Left hindlimb (tissue), 1 donor: ENCODE measurements around the gene HSH2D.

ENCODE experiments used
- DNase-seq: peaks from one replicate; pipeline ENCODE4 v3.0.0-alpha.2; 2018

The HSH2D gene

DNA sequence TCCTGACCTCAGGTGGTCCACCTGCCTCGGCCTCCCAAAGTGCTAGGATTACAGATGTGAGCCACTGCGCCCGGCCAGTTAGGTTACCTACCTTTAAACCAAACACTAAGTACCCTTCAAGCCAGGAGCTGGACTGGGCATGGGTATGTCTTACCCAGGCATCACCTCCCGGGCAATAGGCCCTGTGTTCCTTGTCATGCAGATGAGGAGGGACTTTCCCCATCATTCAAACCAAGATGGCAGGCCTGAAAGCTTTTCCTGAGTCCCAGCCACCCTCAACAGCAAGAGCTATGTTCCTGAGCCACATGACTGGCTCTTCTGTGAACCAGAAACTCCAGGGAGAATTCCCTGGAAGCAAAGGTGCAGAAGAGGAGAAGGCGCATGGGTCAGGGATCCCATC, 22.3 kb upstream of the HSH2D start:
- no peak for DNase-seq

DNA sequence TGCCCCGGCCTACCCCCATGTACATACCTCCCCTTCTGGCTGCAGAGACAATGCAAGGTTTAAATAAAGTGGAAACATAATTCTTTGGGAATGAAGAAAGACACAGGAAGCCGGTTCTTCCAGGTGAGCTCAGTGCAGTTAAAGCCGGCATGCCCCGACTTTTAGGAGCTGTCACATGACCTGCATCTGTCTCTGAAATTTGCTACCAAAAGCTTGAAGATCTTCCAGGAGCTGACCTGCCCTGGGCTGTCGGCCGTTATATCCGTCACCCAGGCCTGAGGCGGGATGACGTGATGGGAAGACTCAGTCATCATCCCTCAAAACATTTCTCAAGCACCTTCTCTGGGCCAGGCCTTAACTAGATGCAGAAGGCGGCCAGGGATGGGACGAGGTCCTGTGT, 21.5 kb upstream of the HSH2D start:
- no peak for DNase-seq

DNA sequence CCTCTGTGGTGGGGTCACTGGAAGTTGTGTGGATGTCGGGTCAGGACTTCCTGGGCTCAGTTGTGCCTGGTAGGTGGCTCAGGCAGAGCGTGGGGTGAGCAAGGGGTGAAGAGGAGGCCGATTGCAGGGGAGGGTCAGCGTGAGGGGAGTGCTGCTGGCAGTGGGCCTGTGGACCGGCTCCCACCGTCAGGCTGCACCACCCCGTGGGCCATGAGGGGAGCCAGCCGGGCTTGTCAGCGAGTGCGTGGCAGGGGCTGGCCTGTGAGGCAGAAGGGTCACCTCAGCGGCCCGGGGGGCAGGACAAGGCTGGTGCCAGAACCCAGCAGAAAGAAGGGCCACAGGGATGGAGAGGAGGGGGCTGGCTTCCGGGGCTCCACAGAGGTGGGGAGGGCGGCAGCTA, 18.5 kb upstream of the HSH2D start:
- no peak for DNase-seq

DNA sequence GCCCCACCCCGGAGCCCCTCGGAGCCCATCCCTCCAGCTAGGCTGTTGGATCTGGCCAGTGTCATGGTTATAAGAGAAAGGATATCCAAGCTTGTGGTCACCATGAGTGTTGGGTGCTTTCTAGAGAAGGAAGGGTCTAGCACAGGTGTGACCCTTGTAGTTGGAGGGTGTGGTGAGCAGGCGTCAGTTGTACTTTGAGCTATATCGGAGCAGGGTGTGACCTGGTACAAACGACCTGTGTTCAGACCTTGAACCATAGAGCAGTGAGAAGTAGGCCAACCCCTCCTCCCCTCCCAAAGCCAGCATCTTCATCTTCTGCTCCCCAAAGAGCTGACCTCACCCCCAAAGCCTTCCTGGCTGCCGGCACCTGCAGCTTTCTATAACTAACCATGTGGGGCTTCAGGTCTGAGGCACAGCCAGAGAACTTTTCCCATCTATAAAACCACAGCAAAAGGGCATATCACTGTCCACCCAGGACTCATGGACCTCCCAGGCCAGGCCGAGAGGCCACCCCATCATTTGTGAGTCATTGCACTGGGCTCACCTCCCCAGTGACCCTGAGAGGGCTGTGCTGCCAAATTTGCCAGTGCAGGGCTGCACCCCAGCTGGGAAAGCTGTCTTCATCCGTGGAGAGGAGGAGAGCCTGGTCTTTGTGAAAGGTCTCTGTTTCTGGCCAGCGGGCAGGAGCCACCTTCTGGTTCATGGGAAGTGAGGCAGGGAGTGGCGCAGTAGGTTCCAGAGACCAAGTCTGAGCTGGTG, 17.6 kb upstream of the HSH2D start:
- no peak for DNase-seq

DNA sequence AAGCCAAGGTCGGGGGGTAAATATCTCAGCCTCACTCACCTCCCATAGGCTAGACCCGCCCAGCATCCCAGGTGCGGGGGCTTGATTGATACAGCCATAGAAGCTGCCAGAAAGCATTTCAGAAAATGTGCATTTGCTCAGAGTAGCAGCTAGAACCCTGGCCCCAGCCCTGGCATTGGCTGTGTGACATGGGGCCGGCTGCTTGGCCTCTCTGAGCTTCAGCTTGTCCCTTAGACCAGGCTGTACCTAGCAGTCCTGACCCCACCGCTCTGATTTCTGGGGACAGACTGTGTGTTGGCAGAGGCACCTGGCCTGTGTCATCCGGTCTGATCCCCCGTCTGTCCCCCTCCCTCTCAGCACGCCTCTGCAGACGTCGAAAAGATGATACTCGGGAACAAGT, 16.4 kb upstream of the HSH2D start:
- no peak for DNase-seq

DNA sequence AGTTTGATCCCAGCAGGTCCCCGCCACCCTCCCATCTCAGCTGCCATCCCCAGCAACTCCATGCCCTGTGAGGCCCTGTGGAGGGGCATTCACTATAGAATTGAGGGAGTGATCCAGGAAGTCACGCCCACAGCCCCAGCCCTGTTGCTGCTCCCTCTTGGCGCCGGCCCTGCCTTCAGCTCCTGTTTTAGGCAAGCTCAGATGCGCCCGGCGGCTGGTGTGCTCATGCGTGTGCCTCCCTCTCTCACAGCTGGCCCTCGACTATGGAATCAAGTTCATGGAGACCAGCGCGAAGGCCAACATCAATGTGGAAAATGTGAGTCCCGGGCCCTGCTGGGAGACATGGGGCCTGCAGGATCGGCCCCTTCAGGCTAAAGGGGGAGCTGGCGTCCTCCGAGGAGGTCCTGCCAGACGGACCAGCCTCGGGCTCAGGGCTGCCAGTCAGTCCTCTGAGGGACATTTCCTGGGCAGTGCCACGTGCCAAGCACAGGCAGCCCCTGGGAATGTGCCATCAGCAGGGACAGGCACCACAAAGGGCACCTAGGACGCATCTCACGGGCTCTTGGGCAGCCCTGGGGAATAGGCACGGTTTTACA, 15.6 kb upstream of the HSH2D start:
- no peak for DNase-seq

DNA sequence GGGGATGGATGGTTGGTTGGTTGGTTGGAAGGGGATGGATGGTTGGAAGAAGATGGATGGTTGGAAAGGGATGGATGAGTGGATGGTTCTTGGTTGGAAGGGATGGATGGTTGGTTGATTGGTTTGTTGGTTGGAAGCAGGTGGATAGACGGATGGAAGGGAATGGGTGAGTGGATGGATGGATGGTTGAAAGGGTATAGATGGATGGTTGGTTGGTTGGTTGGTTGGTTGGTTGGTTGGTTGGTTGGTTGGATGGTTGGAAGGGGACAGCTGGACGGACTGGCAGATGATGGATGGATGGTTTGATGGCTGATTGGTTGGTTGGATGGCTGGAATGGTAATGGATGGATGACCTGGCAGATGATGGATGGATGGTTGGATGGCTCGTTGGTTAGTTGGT, 11.8 kb upstream of the HSH2D start:
- DNase-seq = no peak

DNA sequence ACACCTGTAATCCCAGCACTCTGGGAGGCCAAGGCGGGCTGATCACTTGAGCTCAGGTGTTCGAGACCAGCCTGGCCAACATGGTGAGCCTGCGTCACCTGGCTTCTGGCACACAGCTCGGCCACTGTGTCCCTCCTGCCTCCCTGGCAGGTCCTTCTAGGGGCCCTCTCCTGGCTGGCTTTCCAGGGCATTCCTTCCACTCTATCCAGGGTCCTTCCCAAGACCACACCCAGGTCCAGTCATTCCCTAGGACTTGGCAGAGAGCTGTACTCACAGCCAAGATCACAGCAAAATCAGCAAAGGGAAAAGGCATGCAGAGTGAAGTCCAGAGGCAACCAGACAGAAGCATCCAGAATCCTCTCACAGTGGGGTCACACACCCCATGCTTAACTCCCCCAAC, 9.7 kb upstream of the HSH2D start:
- DNase-seq = no peak

DNA sequence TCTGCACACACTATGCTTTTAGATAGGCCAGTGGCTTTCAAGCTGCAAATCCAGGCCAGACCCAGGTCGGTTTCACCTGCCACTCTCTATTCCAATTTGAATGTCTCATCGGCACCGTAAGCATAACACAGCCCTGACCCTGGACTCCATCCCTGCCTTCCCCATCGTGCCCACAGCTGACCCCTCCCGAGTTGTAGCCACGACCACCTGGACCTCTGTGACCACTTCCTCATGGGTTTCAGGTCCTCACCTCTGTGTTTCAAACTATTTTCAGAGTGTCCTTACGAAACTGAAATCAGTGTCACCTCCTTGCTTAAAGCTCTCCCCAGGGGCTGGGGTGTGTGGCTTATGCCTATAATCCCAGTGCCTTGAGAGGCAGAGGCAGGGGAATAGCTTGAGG, 9.0 kb upstream of the HSH2D start:
- no peak for DNase-seq

DNA sequence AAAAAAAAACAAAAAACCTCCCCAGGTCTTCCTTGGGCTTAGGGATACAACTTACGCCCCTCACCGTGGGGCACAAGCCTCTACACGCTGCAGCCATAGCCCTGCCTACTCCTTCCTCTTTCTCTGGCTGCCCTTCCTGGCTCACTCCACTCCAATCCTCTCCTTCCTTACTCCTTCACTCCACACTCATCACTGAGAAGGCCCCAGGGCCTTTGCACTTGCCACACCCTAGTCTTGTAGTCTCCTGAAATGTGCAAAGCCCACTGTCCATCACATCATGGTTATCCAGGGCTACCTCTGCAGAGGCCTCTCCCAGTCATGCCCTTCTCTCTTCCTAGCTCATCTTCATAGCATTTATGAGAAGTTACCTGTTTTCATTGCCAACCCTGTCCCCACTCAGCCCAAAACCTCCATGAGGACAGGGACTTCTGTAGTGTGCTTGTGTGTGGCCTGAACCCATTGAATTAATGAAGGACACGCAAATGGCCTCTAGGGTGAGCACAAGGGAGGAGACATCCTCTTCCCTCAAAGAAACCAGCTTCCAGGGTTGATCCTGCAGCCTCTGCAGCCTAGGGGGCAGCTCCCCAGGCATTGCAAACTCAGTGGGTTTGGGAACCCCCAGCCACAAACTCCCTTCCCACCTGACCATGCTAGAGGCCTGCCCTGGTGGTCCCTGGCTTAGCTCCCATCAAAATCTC, 7.9 kb upstream of the HSH2D start:
- no peak for DNase-seq

DNA sequence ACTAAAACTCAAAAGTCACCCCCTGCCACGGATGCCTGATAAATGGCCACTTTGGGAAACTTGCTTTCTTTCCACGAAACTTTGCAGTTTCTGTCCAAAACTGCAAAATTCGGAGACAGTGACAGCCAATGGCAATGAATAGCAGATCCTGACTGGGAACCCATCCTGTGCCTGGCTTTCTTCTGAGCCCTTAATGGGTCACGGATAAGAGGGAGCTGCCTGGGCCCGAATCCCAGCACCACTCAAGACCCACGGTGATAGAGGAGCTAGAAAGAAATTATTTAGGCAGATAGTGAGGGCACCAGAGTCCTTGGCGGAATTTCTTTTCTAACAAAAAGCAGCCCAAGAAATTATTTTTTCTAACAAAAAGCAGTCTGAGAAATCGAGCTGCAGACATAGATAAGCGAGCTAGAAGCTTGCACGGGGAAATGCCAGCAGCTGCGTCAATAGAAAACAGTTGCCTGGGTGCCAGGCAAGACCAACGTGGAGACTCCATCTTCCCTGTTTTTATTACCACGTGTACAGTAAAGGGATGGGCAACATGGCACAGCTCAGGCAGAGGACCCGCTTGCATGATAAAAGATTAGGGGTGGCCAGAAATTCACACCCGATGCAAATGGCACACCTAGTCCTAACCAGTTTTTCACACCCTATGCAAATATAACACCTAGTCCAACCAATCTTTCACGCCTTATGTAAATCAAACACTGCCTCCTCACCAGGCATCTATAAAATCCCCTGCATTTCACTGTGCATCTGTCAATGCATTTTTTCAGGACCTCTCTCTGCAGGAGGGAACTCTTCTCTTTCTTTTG, 7.1 kb upstream of the HSH2D start:
- DNase-seq = no peak

DNA sequence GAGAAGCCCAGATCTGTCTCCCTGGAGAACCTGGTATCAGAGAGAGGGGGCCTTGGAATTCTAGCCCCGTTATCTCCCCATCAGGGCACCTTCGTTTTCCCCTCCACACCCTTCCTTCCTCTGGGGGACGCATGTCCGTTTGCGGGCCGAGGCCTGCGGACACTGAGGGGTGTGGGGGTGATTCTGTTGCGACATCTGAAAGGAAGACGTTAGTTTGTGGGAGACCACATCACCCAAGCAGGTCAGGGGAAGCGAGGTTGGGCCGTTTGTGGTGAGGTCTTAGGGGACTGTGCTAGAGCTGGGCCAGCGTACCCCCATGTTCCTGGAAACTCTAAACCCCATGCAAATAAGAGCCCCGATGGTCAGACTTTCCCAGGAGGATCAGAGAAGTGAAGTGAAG, 3.7 kb upstream of the HSH2D start:
- no peak for DNase-seq

DNA sequence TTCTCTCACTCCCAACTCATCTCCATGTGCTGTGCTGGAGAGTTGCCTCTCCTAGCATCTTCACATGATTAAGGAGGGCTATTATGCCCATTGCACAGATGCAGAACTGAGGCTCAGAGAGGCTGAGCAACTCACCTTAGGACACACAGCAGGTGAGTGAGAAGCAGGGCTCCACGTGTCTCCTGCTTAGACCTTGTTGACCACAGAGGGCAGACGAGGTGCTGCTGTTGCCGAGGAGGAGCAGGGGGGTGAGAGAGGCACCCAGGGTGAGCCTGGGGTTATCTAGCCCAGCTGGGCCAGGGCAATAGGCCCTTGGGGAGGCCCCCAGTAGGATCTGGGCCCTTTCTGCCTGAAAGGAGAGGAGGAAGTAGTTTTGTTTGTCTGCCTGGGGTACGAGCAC, 2.4 kb upstream of the HSH2D start:
- DNase-seq = no peak

DNA sequence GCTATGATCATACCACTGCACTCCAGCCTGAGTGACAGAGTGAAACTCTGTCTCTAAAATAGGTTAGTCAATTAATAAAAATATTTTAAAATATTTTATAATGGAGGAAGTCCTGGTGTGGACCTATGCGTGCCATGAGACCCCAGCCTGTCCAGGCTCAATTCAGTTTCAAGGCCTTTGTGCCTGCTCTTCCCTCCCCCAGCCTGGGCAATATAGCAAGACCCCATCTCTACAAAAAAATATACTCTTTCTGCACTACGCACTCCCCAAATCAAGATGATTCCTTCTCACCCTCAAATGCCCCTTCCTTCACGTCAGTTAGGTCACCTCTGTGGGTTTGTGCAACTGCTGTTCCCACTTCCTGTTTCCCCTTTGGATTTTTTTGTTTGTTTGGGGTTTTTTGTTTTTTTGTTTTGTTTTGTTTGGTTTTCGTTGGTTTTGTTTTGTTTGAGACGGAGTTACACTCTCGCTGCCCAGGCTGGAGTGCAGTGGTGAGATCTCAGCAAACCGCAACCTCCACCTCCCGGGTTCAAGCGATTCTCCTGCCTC, 1.4 kb upstream of the HSH2D start:
- DNase-seq = no peak

DNA sequence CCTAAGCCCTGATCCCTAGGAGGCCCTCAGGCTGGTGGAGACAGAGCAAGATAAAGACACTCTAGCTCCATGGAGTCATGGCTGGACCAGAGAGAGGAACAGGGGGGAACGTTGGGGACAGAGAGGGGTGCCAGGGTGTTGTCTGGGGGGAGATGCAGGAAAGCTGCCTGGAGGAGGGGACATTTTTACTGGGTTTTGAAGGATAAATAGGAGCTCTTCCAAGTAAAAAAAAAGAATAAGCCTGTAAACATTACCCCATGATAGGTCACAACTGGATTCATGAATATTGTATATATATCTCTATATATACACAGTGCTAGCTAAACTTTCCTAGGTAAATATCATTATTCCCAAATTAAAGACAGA, 714 bp downstream of the HSH2D start:
- DNase-seq = no peak

DNA sequence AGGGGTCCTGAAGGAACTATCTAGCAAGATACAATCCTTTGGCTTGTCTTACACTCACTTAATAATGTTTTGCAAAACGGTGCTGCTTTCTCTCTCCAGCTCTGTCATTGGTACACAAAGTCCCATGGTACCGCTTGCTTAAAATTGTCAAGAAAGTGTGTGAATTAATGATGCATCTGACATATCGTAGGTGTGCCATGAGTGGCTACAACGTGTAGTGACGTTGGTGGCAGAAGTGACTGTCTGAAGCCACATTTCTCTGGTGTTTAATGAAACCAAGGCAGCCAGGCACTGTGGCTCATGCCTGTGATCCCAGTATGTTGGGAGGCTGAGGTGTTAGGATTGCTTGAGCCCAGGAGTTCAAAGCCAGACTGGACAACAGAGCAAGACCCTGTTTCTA, 2.6 kb downstream of the HSH2D start:
- DNase-seq = no peak

DNA sequence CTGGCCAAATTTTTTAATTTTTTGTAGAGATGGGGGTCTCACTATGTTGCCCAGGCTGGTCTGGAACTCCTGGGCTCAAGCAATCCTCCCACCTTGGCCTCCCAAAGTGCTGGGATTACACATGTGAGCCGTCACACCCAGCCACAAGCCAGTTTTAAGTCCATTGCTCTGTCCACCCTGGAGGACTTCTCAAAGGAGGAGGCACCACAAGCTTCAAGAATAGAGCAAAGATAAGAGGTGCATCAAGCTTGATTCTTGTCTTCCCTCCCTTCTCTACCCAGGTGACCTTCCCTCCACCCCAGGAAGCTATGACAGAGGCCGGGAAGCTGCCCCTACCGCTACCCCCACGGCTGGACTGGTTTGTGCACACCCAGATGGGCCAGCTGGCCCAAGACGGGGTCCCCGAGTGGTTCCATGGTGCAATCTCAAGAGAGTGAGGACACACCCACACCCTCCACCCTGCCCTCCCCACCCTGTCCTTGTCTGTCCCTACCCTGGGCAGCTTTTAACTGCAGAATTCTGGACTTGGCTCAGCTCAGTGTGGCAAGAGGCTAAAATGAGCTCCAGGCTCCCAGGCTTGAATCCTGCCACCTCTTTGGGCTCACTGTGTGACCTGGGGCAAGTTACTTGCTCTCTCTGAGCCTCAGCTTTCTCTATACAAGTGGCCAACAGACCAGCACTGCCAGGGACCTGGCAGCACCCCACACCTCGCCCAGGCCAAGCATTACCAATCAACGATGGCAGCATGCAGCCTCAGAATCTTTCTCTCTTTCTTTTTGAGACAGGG, 5.2 kb downstream of the HSH2D start:
- DNase-seq = no peak

DNA sequence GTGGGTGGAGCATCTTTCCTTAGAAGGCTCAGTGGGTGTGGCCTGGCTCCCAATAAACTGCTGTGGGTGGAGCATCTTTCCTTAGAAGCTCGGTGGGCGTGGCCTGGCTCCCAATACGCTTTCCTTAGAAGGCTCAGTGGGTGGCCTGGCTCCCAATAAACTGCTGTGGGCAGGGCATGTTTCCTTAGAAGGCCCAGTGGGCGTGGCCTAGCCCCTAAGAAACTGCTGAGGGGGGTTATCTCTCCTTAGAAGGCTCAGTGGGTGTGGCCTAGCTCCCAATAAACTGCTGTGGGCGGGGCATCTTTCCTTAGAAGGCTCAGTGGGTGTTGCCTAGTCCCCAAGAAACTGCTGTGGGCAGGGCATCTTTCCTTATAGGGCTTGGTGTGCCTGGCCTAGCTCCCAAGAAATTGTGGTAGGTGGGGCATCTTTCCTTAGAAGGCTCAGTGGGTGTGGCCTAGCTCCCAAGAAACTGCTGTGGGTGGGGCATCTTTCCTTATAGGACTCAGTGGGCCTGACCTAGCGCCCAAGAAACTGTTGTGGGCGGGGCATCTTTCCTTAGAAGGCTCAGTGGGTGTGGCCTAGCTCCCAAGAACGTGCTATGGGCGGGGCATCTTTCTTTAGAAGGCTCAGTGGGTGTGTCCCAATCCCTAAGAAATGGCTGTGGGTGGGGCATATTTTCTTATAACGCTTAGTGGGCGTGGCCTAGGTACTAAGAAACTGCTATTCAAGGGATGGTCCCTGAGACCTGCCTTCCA, 10.3 kb downstream of the HSH2D start:
- no peak for DNase-seq

DNA sequence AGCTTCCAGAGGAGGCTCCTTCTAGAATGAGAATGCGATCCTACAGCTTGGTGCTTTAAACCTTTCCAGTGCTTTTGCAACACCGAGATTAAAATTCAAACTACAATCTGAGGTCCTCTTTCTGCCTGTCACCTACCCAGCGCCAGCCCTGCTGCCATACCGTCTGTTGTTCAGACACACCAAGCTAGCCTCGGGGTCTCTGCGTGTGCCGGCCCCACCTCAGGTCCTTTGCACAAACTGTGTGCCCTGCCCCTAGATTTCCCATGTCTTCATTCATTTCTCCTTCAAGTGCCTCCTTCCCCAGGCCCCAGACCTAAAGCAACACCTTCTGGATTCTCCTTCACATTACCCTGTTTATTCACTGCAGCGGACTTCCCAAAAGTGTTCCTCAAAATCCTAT, 11.1 kb downstream of the HSH2D start:
- DNase-seq = no peak

DNA sequence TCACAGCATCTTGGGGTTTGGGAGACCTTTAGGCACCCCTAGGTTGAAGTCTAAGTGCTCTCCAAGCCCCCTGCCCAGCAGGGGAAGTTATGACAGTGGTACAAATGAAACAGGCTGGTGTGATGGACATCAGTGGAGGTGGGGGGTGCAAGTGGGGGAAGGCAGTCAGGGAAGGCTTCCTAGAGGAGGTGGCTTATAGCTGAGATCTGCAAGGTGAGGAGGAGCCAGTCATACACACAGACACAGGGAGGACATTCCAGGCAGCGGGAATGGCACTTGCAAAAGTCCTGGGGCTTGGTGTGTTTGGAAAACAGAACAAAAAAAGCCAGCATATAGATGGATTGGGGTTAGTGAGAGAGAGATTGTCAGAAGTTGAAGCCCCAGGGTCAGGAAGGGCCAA, 11.6 kb downstream of the HSH2D start:
- DNase-seq = no peak

DNA sequence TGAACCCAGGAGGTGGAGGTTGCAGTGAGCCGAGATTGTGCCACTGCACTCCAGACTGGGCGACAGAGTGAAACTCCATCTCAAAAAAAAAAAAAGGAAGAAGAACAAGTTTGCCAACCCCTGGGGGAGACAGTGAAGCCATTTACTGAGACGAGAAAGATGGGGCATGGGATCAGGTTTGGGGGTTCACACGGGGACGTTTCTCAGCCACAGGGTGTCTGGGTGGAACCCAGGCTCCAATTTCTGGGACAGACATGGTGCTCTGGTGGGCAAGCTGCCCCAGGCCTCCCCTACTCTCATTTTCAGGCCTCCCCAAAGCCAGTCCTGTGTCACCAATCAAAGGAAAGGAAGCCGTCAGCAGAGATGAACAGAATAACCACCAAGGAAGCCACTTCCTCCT, 13.4 kb downstream of the HSH2D start:
- no peak for DNase-seq

DNA sequence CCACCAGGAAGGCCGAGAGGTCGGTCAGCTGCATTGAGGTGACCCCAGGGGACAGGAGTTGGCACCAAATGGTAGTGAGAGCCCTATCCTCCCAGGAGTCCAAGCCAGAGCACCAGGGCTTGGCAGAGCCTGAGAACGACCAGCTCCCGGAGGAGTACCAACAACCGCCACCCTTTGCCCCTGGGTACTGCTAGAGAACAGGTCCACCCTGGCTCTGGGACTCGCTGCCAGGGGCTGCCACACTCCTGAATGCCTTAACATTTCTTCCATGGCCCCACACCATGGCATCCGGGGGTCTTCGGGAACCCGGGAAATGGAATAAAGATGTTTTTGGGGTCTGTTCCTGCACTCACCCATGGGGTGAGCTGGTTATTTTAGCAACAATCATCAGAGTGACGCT, 14.1 kb downstream of the HSH2D start:
- no peak for DNase-seq
